Duodenal mucosa (tissue), 2 donors: ENCODE data around the gene PPIG.
"Not testable (repeated sequence)": the region's sequence is repeated elsewhere in the genome, so short reads cannot be mapped to it uniquely, and the experiment has no call there.

ENCODE experiments used
- H3K27ac ChIP-seq: one replicate; pipeline ENCODE4 v1.7.0; 2013; ENCODE audit warnings: low read depth, low read length
- H3K27me3 ChIP-seq, 2 donors: one replicate each; pipeline ENCODE4 v1.7.0; 2013; ENCODE audit warnings: low read length in 2 of 2, control low read depth in 1 of 2; ENCODE audit not compliant: insufficient read depth in 2 of 2, control insufficient read depth in 1 of 2
- H3K36me3 ChIP-seq, 2 donors: one replicate each; pipeline ENCODE4 v1.7.0; 2013; ENCODE audit warnings: low read length in 2 of 2, control low read depth in 1 of 2; ENCODE audit not compliant: insufficient read depth in 2 of 2, control insufficient read depth in 1 of 2
- H3K4me1 ChIP-seq, 2 donors: one replicate each; pipeline ENCODE4 v1.7.0; 2013; ENCODE audit warnings: low read length in 2 of 2, control low read depth in 1 of 2; ENCODE audit not compliant: insufficient read depth in 2 of 2, control insufficient read depth in 1 of 2
- H3K4me3 ChIP-seq, 2 donors: one replicate each; pipeline ENCODE4 v1.7.0; 2013; ENCODE audit warnings: low read length in 2 of 2, low read depth in 1 of 2
- H3K9ac ChIP-seq, 2 donors: one replicate each; pipeline ENCODE4 v1.7.0; 2013; ENCODE audit warnings: low read length in 2 of 2, low read depth in 1 of 2
- H3K9me3 ChIP-seq, 2 donors: one replicate each; pipeline ENCODE4 v1.7.0; 2013; ENCODE audit warnings: low read length in 2 of 2, control low read depth in 1 of 2; ENCODE audit not compliant: control insufficient read depth in 1 of 2

PPIG gene

GRCh38 chr2:169570752-169571151, 13.4 kb upstream of the PPIG start:
- not testable (repeated sequence) for H3K9me3 ChIP-seq, H3K4me3 ChIP-seq, H3K9ac ChIP-seq, H3K36me3 ChIP-seq, H3K27me3 ChIP-seq, H3K27ac ChIP-seq
- peaks cover 7 to 10% of the 10 kb centered on the region in 2 donors for H3K4me1 ChIP-seq

- Histone ChIP-seq H3K9me3 (no peaks in the 10 kb centered on the region), H3K4me3 (peak overlapping the region in 1 of 2 donors; percentile 39), H3K4me1 (peaks cover 7 to 10% of the 10 kb centered on the region in 2 donors), H3K36me3 (peaks cover 0 to 7% of the 10 kb centered on the region in 2 donors), H3K27me3 (no peaks in the 10 kb centered on the region), H3K9ac (no peak overlapping the region), H3K27ac (no peak overlapping the region)
Measured at GRCh38 chr2:169571571-169571970, 12.6 kb upstream of the PPIG start.

- Histone ChIP-seq H3K4me1 (peaks cover 7 to 10% of the 10 kb centered on the region in 2 donors), H3K4me3 (peak overlapping the region; percentile 39 to 88), H3K9ac (no peak overlapping the region), H3K9me3 (no peaks in the 10 kb centered on the region), H3K27me3 (no peaks in the 10 kb centered on the region), H3K27ac (no peak overlapping the region), H3K36me3 (peaks cover 0 to 7% of the 10 kb centered on the region in 2 donors)
Measured at GRCh38 chr2:169572189-169572588, 12.0 kb upstream of the PPIG start.

GRCh38 chr2:169572821-169573159, 11.4 kb upstream of the PPIG start:
- H3K9ac ChIP-seq, result peak overlapping the region; percentile 73 to 76
- H3K4me1 ChIP-seq, result peaks cover 7 to 10% of the 10 kb centered on the region in 2 donors
- no peaks in the 10 kb centered on the region for H3K9me3 ChIP-seq
- H3K4me3 ChIP-seq, result peak overlapping the region; percentile 88 to 97
- H3K27ac ChIP-seq, result no peak overlapping the region
- no peaks in the 10 kb centered on the region for H3K27me3 ChIP-seq
- peaks cover 0 to 7% of the 10 kb centered on the region in 2 donors for H3K36me3 ChIP-seq

GRCh38 chr2:169573160-169573973, 10.8 kb upstream of the PPIG start, which contains the start of gene FASTKD1:
Gene FASTKD1, minus strand, starts transcription at chr2:169573865. Its CDS starts 1,836 bp downstream, at chr2:169572029.
- H3K27me3 ChIP-seq, result no peaks in the 10 kb centered on the region
- peaks cover 0 to 7% of the 10 kb centered on the region in 2 donors for H3K36me3 ChIP-seq
- peak within 1 kb of the TSS; percentile 61 for H3K27ac ChIP-seq
- H3K9me3 ChIP-seq, result no peaks in the 10 kb centered on the region
- H3K4me1 ChIP-seq, result peaks cover 7 to 10% of the 10 kb centered on the region in 2 donors
- peak within 1 kb of the TSS; percentile 88 to 97 for H3K4me3 ChIP-seq
- H3K9ac ChIP-seq, result peak within 1 kb of the TSS; percentile 73 to 76

GRCh38 chr2:169573974-169574299, 10.2 kb upstream of the PPIG start:
- H3K36me3 ChIP-seq, result peaks cover 0 to 5% of the 10 kb centered on the region in 2 donors
- H3K4me1 ChIP-seq, result peaks cover 7 to 10% of the 10 kb centered on the region in 2 donors
- H3K4me3 ChIP-seq, result peak overlapping the region; percentile 88 to 97
- H3K9ac ChIP-seq, result no peak overlapping the region
- H3K27ac ChIP-seq, result no peak overlapping the region
- no peaks in the 10 kb centered on the region for H3K27me3 ChIP-seq
- H3K9me3 ChIP-seq, result no peaks in the 10 kb centered on the region

- H3K9ac ChIP-seq, H3K36me3 ChIP-seq, H3K27ac ChIP-seq, H3K27me3 ChIP-seq, H3K9me3 ChIP-seq, H3K4me3 ChIP-seq: not testable (repeated sequence)
- H3K4me1 ChIP-seq, result peaks cover 7 to 10% of the 10 kb centered on the region in 2 donors
Measured at GRCh38 chr2:169574539-169574938, 9.6 kb upstream of the PPIG start.

GRCh38 chr2:169575264-169575663, 8.9 kb upstream of the PPIG start:
- H3K27ac ChIP-seq, H3K36me3 ChIP-seq, H3K9ac ChIP-seq, H3K9me3 ChIP-seq, H3K27me3 ChIP-seq, H3K4me3 ChIP-seq: not testable (repeated sequence)
- H3K4me1 ChIP-seq, result peaks cover 7 to 10% of the 10 kb centered on the region in 2 donors

- no peak overlapping the region for H3K9ac ChIP-seq
- H3K9me3 ChIP-seq, result no peaks in the 10 kb centered on the region
- H3K4me1 ChIP-seq, result no peaks in the 10 kb centered on the region
- H3K27me3 ChIP-seq, result no peaks in the 10 kb centered on the region
- H3K36me3 ChIP-seq, result no peaks in the 10 kb centered on the region
- no peak overlapping the region for H3K27ac ChIP-seq
- H3K4me3 ChIP-seq, result no peak overlapping the region
Measured at GRCh38 chr2:169579044-169579443, 5.1 kb upstream of the PPIG start.

- not testable (repeated sequence) for H3K9me3 ChIP-seq, H3K9ac ChIP-seq, H3K4me3 ChIP-seq, H3K27ac ChIP-seq, H3K36me3 ChIP-seq, H3K27me3 ChIP-seq
- peaks cover 8 to 16% of the 10 kb centered on the region in 2 donors for H3K4me1 ChIP-seq
Measured at GRCh38 chr2:169582552-169583266, 1.4 kb upstream of the PPIG start.
